LNCaP clone FGC (cell line): ENCODE data around the gene DCLK1.

Source experiments
- DNase-seq: peaks from one replicate; pipeline ENCODE4 v3.0.0-alpha.2; 2011; ENCODE audit warnings: low read depth
- H3K4me3 ChIP-seq: 2 replicates; pipeline ENCODE4 v1.5.1; 2011; ENCODE audit warnings: mild to moderate bottlenecking, low read depth, low read length, control low read depth
- CTCF ChIP-seq: IDR thresholded peaks from 2 replicates; pipeline ENCODE4 v1.5.1; 2012; ENCODE audit warnings: mild to moderate bottlenecking; ENCODE audit not compliant: control insufficient read depth, insufficient read depth; ENCODE audit errors: extremely low read depth

Gene DCLK1

GRCh38 chr13:36057041-36057440, 74.1 kb downstream of the DCLK1 start:
- no peak for DNase-seq

GRCh38 chr13:36055366-36055765, 75.8 kb downstream of the DCLK1 start:
- TF ChIP-seq CTCF: no peak
- no peak for DNase-seq
- no peak overlapping the region for H3K4me3 ChIP-seq

More at GRCh38 chr13:36057041-36057440, 74.1 kb downstream of the DCLK1 start:
- no peak for TF ChIP-seq CTCF
- no peak overlapping the region for H3K4me3 ChIP-seq

GRCh38 chr13:36054041-36054440, 77.1 kb downstream of the DCLK1 start:
- TF ChIP-seq CTCF: no peak
- no peak for DNase-seq
- H3K4me3 ChIP-seq: no peak overlapping the region

- H3K4me3 ChIP-seq: no peak overlapping the region
- TF ChIP-seq CTCF: no peak
- no peak for DNase-seq
Observed at GRCh38 chr13:36051082-36051481, 80.1 kb downstream of the DCLK1 start.

GRCh38 chr13:36046672-36047071, 84.5 kb downstream of the DCLK1 start:
- TF ChIP-seq CTCF: no peak
- no peak overlapping the region for H3K4me3 ChIP-seq
- DNase-seq: no peak

GRCh38 chr13:36038785-36039555, 92.2 kb downstream of the DCLK1 start:
- no peak for DNase-seq
- H3K4me3 ChIP-seq: no peak overlapping the region
- TF ChIP-seq CTCF: no peak

- no peak overlapping the region for H3K4me3 ChIP-seq
- DNase-seq: no peak
- TF ChIP-seq CTCF: no peak
Observed at GRCh38 chr13:36033035-36033434, 98.1 kb downstream of the DCLK1 start.
